ENCODE data around the gene SLC9A9.

DNA sequence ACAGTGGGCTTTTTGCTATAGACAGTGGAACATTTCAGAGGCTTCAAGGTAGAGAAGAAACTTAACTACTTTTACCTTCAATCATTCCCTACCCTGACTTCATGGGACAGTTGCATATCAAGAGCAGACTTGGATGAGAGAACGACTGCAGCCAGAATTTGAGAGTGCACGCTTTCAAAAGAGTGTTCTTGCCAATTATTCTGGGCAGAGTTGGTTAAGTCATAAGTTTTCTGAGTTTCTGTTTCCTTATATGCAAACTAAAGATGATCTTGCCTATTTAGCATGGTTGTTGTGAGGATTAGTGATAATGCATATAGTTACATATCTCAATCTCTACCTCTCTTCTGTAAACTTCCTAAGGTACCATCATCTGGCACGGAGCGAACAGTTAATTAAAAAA is 7.6 kb downstream of the SLC9A9 start:
- TF ChIP-seq MAX (IDR thresholded peaks at IDR 0.05), result no peak
- no peak for TF ChIP-seq EZH2 (IDR thresholded peaks at IDR 0.05; ENCODE audit: low read depth, low read length, severe bottlenecking)
- TF ChIP-seq, protein P1, sequence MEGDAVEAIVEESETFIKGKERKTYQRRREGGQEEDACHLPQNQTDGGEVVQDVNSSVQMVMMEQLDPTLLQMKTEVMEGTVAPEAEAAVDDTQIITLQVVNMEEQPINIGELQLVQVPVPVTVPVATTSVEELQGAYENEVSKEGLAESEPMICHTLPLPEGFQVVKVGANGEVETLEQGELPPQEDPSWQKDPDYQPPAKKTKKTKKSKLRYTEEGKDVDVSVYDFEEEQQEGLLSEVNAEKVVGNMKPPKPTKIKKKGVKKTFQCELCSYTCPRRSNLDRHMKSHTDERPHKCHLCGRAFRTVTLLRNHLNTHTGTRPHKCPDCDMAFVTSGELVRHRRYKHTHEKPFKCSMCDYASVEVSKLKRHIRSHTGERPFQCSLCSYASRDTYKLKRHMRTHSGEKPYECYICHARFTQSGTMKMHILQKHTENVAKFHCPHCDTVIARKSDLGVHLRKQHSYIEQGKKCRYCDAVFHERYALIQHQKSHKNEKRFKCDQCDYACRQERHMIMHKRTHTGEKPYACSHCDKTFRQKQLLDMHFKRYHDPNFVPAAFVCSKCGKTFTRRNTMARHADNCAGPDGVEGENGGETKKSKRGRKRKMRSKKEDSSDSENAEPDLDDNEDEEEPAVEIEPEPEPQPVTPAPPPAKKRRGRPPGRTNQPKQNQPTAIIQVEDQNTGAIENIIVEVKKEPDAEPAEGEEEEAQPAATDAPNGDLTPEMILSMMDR (IDR thresholded peaks at IDR 0.05; ENCODE audit: control extremely low read depth in 1 of 3, insufficient read depth in 1 of 3, low read depth in 1 of 3, low read length in 3 of 3), result no peak
- TF ChIP-seq SUZ12 (IDR thresholded peaks at IDR 0.05; ENCODE audit: low read length), result no peak
- TF ChIP-seq POLR2A (IDR thresholded peaks at IDR 0.05; ENCODE audit: control extremely low read depth in 1 of 2, low read depth in 2 of 2, low read length in 2 of 2), result no peak
- no peak for TF ChIP-seq CHD2 (IDR thresholded peaks at IDR 0.05; ENCODE audit: low read length)
- no peak for TF ChIP-seq CHD1 (IDR thresholded peaks at IDR 0.05; ENCODE audit: low read depth, low read length)
- TF ChIP-seq CREB1 (IDR thresholded peaks at IDR 0.05), result no peak
- TF ChIP-seq GABPA (IDR thresholded peaks at IDR 0.05; ENCODE audit: borderline replicate concordance, insufficient read depth, low read length), result no peak
- TF ChIP-seq RAD21 (IDR thresholded peaks at IDR 0.05 in 1 of 2, conservative IDR thresholded peaks at IDR 0.05 in 1 of 2; ENCODE audit: low read depth in 2 of 2, low read length in 2 of 2), result no peak
- TF ChIP-seq POLR2AphosphoS5 (IDR thresholded peaks at IDR 0.05; ENCODE audit: low read depth, low read length), result no peak
